Measurements from ENCODE around the gene ZNF469.
"Not testable (repeated sequence)": the region's sequence is repeated elsewhere in the genome, so short reads cannot be mapped to it uniquely, and the experiment has no call there.

Gene ZNF469

DNA sequence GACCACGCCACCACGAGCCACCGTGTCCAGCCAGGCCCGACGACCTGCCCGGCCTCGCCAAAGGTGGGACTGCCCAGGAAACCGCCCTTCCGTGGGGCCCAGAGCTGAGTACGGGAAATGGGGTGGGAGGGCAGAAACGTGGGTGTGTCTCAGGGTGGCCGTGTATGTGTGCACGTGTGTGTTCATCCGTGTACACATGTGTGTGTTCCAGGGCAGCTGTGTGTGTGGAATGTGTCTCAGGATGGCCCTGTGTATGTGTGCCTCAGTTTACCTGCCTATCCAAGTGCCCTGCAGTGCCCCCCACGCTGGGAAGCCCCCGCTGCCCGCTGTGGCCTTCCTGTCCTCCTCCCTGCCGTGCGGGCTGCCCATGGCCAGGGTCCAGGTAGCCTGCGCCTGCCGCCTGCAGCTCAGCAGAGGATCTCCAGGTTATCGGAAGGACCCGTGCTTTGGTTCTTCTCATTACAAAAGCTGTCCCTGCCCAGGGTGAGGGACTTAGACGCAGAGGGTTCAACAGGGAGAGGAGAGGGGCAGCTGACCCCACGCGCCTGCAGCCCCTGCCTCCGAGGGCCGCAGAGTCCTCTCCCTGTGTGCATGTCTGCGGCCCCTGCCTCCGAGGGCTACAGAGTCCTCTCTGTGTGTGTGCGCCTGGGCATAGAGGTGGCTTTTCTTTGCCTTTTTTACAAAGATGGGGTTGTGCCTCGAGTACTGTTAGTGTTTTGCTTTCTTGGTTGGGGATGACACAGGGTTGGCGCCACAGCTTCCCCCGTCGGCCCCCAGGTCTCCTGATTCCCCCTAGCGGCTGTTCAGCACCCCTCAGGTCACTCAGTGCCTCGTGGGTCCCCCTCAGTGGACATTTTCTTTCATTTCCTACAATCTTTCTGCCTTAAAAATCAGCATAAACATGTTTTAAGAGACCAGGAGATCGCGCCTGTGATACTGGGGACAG, 23.6 kb downstream of the ZNF469 start:
- no peaks in the 10 kb centered on the region for H3K9me3 ChIP-seq (ENCODE audit: control insufficient read depth, low read length)
- no peaks in the 10 kb centered on the region for H3K36me3 ChIP-seq (ENCODE audit: control insufficient read depth, insufficient read depth, low read length)
- H3K27me3 ChIP-seq (ENCODE audit: control insufficient read depth, insufficient read depth, low read length) = peaks cover 12% of the 10 kb centered on the region
- no peak overlapping the region for H3K4me3 ChIP-seq (ENCODE audit: low read length)
- no peak overlapping the region for H3K9ac ChIP-seq (ENCODE audit: low read length)
- H3K4me1 ChIP-seq (ENCODE audit: control insufficient read depth, insufficient read depth, low read length) = peaks cover 15% of the 10 kb centered on the region

DNA sequence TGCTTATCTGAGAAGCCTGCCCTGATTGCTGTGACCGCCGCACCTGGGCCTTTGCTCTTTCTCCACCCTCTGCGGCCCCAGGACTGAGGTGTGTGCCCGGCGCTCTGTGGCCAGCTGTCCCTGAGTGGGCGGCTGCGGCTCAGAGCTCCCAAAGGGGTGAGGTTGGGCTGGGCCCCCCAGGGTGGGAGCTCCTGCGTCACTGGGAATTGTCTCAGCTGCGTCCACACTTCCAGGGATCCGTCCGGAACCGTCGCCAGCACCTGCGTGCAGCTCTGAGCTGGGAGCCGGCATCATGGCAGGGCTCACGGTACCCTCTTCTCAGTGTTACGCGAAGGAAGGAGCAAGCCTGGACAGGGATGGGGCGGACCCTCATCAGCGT, 24.3 kb downstream of the ZNF469 start:
- H3K27me3 ChIP-seq (ENCODE audit: control insufficient read depth, insufficient read depth, low read length) = peaks cover 12% of the 10 kb centered on the region
- peaks cover 15% of the 10 kb centered on the region for H3K4me1 ChIP-seq (ENCODE audit: control insufficient read depth, insufficient read depth, low read length)
- H3K9ac ChIP-seq (ENCODE audit: low read length) = no peak overlapping the region
- no peaks in the 10 kb centered on the region for H3K36me3 ChIP-seq (ENCODE audit: control insufficient read depth, insufficient read depth, low read length)
- no peak overlapping the region for H3K4me3 ChIP-seq (ENCODE audit: low read length)
- H3K9me3 ChIP-seq (ENCODE audit: control insufficient read depth, low read length) = no peaks in the 10 kb centered on the region

DNA sequence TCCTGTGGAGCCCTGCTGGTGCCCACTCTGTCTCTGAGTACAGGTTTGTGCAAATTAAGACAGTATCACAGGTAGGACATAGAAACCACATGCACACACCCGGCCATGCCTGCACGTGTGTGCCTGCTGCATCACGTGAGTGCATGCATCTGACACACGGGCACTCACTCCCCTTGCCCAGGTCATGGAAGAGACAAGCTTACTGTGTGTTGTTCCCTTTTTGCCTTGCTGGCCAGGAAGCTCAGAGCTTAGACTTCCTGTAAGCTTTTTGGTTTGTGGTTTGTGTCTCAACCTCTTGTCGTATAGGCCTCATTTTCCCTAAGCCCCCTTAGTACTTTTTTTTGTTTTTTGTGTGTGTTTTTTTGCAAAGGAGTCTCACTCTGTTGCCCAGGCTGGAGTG, 25.0 kb downstream of the ZNF469 start:
- H3K4me1 ChIP-seq (ENCODE audit: control insufficient read depth, insufficient read depth, low read length) = peaks cover 15% of the 10 kb centered on the region
- peaks cover 12% of the 10 kb centered on the region for H3K27me3 ChIP-seq (ENCODE audit: control insufficient read depth, insufficient read depth, low read length)
- no peaks in the 10 kb centered on the region for H3K9me3 ChIP-seq (ENCODE audit: control insufficient read depth, low read length)
- no peak overlapping the region for H3K9ac ChIP-seq (ENCODE audit: low read length)
- no peaks in the 10 kb centered on the region for H3K36me3 ChIP-seq (ENCODE audit: control insufficient read depth, insufficient read depth, low read length)
- no peak overlapping the region for H3K4me3 ChIP-seq (ENCODE audit: low read length)

DNA sequence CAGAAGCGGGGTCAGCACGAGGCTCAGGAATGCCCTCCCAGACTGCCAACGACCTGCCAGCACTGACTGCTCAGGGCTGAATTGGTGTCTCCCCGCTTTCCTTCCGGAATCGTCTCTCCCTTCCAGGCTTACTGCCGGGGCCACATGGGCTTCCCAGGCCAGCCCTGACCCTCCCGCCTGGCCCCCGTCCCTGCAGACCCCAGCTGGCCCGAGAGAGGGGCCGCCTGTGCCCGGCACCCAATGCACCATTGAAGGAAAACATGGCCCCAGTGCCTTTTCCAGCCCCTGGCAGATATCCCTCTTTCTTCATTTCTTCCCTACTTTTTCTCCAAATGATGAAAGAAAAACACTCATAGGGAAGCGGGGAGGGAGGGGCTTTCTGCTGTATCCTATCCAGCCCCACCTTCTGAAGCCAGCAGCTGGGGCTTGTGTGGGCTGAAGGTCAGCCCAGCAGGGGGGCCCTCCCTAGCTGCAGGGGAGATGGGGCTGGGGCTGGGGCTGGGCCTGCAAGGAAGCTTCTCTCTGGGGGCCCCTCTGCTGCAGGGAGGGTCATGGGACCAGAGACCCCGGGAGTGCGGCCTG, 25.9 kb downstream of the ZNF469 start:
- H3K4me3 ChIP-seq (ENCODE audit: low read length) = no peak overlapping the region
- peaks cover 12% of the 10 kb centered on the region for H3K27me3 ChIP-seq (ENCODE audit: control insufficient read depth, insufficient read depth, low read length)
- H3K36me3 ChIP-seq (ENCODE audit: control insufficient read depth, insufficient read depth, low read length) = no peaks in the 10 kb centered on the region
- H3K9ac ChIP-seq (ENCODE audit: low read length) = no peak overlapping the region
- H3K4me1 ChIP-seq (ENCODE audit: control insufficient read depth, insufficient read depth, low read length) = peaks cover 15% of the 10 kb centered on the region
- no peaks in the 10 kb centered on the region for H3K9me3 ChIP-seq (ENCODE audit: control insufficient read depth, low read length)

DNA sequence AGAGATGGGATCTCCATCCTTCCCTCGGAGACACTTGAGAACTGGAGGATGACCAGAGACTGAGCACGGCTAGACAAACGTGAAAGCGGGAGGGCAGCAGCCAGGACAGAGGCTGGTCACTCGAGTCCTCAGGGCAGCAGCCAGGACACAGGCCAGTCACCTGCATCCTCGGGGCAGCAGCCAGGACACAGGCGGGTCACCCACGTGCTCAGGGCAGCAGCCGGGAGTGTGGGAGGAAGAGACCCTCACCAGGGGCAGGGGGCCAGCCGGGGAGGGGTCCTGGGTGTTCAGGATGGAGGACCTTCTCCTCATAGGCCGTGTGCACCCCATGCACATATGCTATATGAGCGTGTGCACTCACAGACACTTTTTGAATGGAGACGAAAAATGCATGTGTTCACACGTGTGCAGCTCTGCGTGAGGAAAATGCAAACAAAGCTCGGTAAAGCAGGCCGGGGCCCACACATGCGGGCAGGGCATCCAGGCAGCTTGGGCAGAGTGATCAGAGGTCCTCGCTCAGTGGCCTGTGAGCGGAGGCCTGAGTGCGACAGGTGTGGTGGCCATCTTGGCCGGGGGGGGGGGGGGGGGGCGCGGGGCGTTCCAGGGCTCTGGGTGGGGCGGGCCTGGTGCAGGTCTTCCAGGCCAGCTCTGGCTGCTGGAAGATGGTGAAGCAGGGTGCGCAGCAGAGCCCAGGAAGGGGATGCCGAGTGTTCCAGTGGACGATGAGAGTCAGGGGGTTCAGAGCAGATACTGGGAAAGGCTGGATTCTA, 26.7 kb downstream of the ZNF469 start:
- no peak overlapping the region for H3K4me3 ChIP-seq (ENCODE audit: low read length)
- no peaks in the 10 kb centered on the region for H3K36me3 ChIP-seq (ENCODE audit: control insufficient read depth, insufficient read depth, low read length)
- H3K27me3 ChIP-seq (ENCODE audit: control insufficient read depth, insufficient read depth, low read length) = peaks cover 12% of the 10 kb centered on the region
- no peak overlapping the region for H3K9ac ChIP-seq (ENCODE audit: low read length)
- no peaks in the 10 kb centered on the region for H3K9me3 ChIP-seq (ENCODE audit: control insufficient read depth, low read length)
- H3K4me1 ChIP-seq (ENCODE audit: control insufficient read depth, insufficient read depth, low read length) = peaks cover 15% of the 10 kb centered on the region

DNA sequence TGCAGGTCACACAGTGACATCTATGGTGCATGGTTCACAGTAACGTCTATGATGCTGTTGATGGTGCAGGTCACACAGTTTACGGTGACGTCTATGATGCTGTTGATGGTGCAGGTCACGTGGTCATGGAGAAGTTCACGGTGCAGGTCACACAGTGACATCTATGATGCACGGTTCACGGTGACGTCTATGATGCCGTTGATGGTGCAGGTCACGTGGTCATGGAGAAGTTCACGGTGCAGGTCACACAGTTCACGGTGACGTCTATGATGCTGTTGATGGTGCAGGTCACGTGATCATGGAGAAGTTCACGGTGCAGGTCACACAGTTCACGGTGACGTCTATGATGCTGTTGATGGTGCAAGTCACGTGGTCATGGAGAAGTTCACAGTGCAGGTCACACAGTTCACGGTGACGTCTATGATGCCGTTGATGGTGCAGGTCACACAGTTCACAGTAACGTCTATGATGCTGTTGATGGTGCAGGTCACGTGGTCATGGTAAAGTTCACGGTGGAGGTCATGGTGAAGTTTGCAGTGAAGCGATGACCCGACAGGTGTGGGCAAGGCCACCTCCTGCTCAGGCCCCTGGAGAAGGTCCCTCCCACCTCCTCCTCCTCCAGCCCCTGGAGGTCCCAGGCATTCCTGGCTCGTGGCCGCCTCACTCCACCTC, 27.7 kb downstream of the ZNF469 start:
- H3K4me3 ChIP-seq (ENCODE audit: low read length); H3K9me3 ChIP-seq (ENCODE audit: control insufficient read depth, low read length); H3K9ac ChIP-seq (ENCODE audit: low read length); H3K36me3 ChIP-seq (ENCODE audit: control insufficient read depth, insufficient read depth, low read length): not testable (repeated sequence)
- Histone ChIP-seq H3K27me3 (ENCODE audit: control insufficient read depth, insufficient read depth, low read length) (peaks cover 12% of the 10 kb centered on the region), H3K4me1 (ENCODE audit: control insufficient read depth, insufficient read depth, low read length) (peaks cover 12% of the 10 kb centered on the region)

DNA sequence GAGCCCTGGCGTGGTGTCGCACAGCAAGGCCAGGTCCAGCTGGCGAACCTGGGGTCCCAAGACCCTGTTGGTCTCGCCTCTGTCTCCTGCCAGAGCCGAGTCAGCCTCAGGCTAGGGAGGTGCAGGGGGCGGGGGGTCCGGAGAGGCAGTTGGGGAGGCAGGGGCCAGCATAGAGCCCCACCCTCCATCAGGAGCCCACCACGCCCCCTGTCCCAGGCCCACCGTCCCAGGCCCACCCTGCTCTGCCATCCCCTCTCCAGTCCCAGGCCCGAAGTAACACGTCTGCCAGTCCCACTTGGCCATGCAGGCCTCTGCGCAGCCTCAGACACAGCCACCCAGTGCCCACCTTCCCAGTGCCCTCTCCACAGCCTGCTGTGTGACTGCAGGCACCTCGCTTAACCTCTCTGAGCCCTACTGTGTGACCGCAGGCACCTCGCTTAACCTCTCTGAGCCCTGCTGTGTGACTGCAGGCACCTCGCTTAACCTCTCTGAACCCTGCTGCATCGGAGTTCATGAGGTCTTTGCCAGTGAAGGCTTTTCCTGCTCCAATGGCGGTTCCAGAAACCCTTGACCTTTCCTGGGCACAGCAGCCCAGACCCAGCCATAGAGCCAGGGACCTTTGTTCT, 29.3 kb downstream of the ZNF469 start:
- Histone ChIP-seq H3K9ac (ENCODE audit: low read length) (no peak overlapping the region), H3K9me3 (ENCODE audit: control insufficient read depth, low read length) (no peaks in the 10 kb centered on the region), H3K27me3 (ENCODE audit: control insufficient read depth, insufficient read depth, low read length) (no peaks in the 10 kb centered on the region), H3K4me1 (ENCODE audit: control insufficient read depth, insufficient read depth, low read length) (no peaks in the 10 kb centered on the region), H3K4me3 (ENCODE audit: low read length) (no peak overlapping the region), H3K36me3 (ENCODE audit: control insufficient read depth, insufficient read depth, low read length) (no peaks in the 10 kb centered on the region)

DNA sequence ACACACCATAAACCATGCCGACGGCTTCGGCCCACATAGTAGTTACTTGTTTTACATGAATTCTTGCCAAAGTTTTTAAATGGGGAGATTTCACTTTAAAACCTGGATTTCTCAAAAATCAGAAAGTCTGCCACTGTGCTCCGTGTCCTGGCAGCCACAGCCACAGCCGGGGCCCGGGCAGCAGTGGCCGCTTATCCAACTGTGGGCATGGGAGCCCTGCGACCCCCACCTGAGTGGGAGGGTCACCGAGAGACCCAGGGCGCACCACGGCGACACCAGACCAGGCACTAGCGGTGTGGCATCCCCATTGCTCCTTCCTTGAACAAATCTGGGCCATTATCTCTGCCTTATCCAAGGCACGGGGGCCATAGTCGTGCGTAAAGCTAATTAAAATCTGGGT, 30.0 kb downstream of the ZNF469 start:
- Histone ChIP-seq H3K4me3 (ENCODE audit: low read length) (no peak overlapping the region), H3K27me3 (ENCODE audit: control insufficient read depth, insufficient read depth, low read length) (no peaks in the 10 kb centered on the region), H3K4me1 (ENCODE audit: control insufficient read depth, insufficient read depth, low read length) (no peaks in the 10 kb centered on the region), H3K9me3 (ENCODE audit: control insufficient read depth, low read length) (no peaks in the 10 kb centered on the region), H3K36me3 (ENCODE audit: control insufficient read depth, insufficient read depth, low read length) (no peaks in the 10 kb centered on the region), H3K9ac (ENCODE audit: low read length) (no peak overlapping the region)

DNA sequence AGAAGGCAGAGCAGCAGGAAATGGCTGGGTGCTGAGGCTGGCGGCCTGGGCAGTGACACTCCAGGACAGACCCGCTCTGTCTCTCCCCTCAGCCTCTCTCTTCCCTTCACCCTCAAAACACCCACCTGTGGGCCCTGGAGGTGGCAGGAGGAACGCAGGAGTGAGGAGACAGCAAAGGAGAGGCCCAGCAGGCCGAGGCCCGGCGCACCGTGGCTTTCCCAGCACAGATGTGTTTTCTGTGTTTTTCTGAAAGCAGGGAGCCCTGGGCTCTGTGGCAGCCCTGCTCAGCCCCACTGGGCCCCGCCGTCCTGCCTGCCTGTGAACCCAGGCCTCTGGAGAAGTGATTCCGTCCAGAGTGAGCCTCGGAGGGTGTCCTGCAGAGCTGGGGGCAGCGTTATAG, 30.5 kb downstream of the ZNF469 start:
- H3K4me3 ChIP-seq (ENCODE audit: low read length) = no peak overlapping the region
- H3K4me1 ChIP-seq (ENCODE audit: control insufficient read depth, insufficient read depth, low read length) = no peaks in the 10 kb centered on the region
- no peaks in the 10 kb centered on the region for H3K9me3 ChIP-seq (ENCODE audit: control insufficient read depth, low read length)
- H3K9ac ChIP-seq (ENCODE audit: low read length) = no peak overlapping the region
- H3K36me3 ChIP-seq (ENCODE audit: control insufficient read depth, insufficient read depth, low read length) = no peaks in the 10 kb centered on the region
- no peaks in the 10 kb centered on the region for H3K27me3 ChIP-seq (ENCODE audit: control insufficient read depth, insufficient read depth, low read length)

DNA sequence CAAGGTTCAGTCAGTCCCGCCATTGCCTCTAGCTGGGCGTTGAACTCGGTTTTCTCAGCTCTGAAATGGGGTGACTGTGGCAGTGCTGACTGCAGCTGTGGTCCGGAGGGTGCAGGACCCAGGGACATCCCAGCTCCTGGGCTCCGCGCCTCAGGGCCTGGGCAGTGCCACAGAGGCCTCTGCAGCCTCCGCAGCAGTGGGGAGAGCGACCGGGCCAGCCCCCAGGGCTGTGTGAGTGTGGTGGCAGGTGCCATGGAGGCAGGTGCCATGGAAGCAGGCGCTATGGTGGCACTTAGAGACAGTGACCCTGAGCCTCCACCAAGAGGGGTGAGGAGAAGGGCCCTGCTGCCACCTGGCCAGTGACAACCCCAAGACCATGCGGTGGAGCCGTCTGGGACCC, 30.9 kb downstream of the ZNF469 start:
- Histone ChIP-seq H3K4me1 (ENCODE audit: control insufficient read depth, insufficient read depth, low read length) (no peaks in the 10 kb centered on the region), H3K4me3 (ENCODE audit: low read length) (no peak overlapping the region), H3K36me3 (ENCODE audit: control insufficient read depth, insufficient read depth, low read length) (no peaks in the 10 kb centered on the region), H3K9me3 (ENCODE audit: control insufficient read depth, low read length) (no peaks in the 10 kb centered on the region), H3K9ac (ENCODE audit: low read length) (no peak overlapping the region), H3K27me3 (ENCODE audit: control insufficient read depth, insufficient read depth, low read length) (no peaks in the 10 kb centered on the region)

DNA sequence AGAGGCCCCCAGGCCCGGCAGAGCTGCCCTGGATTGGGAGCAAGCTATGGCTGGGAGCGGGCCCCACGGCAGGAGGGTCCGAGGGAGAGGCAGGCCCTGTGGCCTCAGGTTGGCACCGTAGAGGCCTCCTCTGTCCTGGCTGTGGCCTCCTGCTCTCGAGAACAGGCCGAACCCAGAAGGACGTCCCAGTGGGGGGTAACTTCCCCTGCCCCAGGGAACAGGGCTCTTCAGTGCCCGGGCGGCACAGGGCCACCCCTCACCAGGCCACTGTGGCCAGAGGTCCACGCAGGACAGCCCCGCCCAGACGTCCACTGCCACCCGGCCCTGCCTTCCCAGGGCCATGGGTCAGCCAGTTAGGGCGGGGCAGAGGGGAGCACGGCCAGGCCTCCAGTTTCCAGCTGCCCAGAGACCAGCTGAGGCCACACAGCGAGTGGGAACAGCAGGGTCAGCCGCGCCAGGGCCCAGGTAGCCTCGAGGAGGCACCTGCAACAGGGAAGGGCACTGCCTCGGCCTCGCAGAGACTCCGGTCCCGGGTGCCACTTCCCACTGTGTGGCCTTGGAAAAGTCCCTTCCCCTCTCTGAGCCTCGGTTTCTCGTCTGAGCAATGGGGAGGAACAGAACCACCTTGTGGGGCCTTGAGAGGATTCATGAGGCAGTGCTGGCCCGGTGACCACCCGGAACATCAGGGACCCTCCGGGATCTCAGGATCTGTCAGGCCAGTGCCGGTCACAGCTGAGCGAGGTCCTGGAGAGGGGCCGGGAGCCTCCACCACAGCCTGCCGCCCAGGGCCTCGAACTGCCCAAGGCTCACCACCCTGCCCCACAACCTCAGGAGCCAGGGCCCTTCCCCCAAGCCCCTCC, 32.0 kb downstream of the ZNF469 start:
- H3K4me1 ChIP-seq (ENCODE audit: control insufficient read depth, insufficient read depth, low read length) = no peaks in the 10 kb centered on the region
- H3K36me3 ChIP-seq (ENCODE audit: control insufficient read depth, insufficient read depth, low read length) = no peaks in the 10 kb centered on the region
- no peaks in the 10 kb centered on the region for H3K27me3 ChIP-seq (ENCODE audit: control insufficient read depth, insufficient read depth, low read length)
- H3K4me3 ChIP-seq (ENCODE audit: low read length) = no peak overlapping the region
- no peak overlapping the region for H3K9ac ChIP-seq (ENCODE audit: low read length)
- H3K9me3 ChIP-seq (ENCODE audit: control insufficient read depth, low read length) = no peaks in the 10 kb centered on the region
